ENCODE measurements around the gene EYS. TPM values are rescaled to one million over a fixed set of nuclear protein-coding genes. Genes with fewer than 3 reads are reported as not detected.

Gene EYS
- polyA plus RNA-seq, 2 of the 4 experiments (the other 2 are of a cell fraction), result 0.03 to 0.06 TPM

GRCh38 chr6:64727075-64727474, 980.0 kb downstream of the EYS start (continued):
- TF ChIP-seq ELK1 (IDR thresholded peaks at IDR 0.05; ENCODE audit: low read depth, low read length) (no peak), POLR2AphosphoS2 (conservative IDR thresholded peaks at IDR 0.05; ENCODE audit: low read length) (no peak), CEBPB (IDR thresholded peaks at IDR 0.05) (no peak), HOXB5 (CRISPR knock-in tag; IDR thresholded peaks at IDR 0.05) (no peak), HDAC2 (IDR thresholded peaks at IDR 0.05) (no peak), MYC (IDR thresholded peaks at IDR 0.05; ENCODE audit: borderline replicate concordance, low read length) (no peak), NR3C1 (IDR thresholded peaks at IDR 0.05) (no peak), BHLHE40 (IDR thresholded peaks at IDR 0.05; ENCODE audit: low read depth, low read length) (no peak), NPAS2 (CRISPR knock-in tag; IDR thresholded peaks at IDR 0.05; ENCODE audit: borderline replicate concordance) (no peak)

GRCh38 chr6:64724091-64724490, 982.9 kb downstream of the EYS start:
- DNase-seq (ENCODE audit: low read depth in 1 of 2, low spot score in 1 of 2) (no peak), FAIRE-seq (no peak), ATAC-seq (no peak)
- no peak overlapping the region for H3K4me3 ChIP-seq
- H3K27ac ChIP-seq, result no peak overlapping the region
- no peaks in the 10 kb centered on the region for H3K4me1 ChIP-seq
- H3K4me2 ChIP-seq, result no peak overlapping the region
- H3K9me3 ChIP-seq, result no peaks in the 10 kb centered on the region
- TF ChIP-seq ZFP36 (IDR thresholded peaks at IDR 0.05; ENCODE audit: borderline replicate concordance, partially characterized antibody) (no peak), CBX2 (IDR thresholded peaks at IDR 0.05; ENCODE audit: borderline replicate concordance, low read depth) (no peak), NPAS2 (CRISPR knock-in tag; IDR thresholded peaks at IDR 0.05; ENCODE audit: borderline replicate concordance) (no peak), ESRRA (IDR thresholded peaks at IDR 0.05; ENCODE audit: borderline replicate concordance, low read length) (no peak), ZSCAN20 (CRISPR knock-in tag; IDR thresholded peaks at IDR 0.05) (no peak), POLR2AphosphoS2 (conservative IDR thresholded peaks at IDR 0.05; ENCODE audit: low read length) (no peak)
- ChIA-PET CTCF (no interaction called here), POLR2A (no interaction called here)
- 41% methylated on average over 3 of the region's 3 CpGs for WGBS (ENCODE audit: missing lambda C conversion rate)

- no peak overlapping the region for H3K27ac ChIP-seq
- no peak for DNase-seq (ENCODE audit: low read depth in 1 of 2, low spot score in 1 of 2)
- H3K4me2 ChIP-seq, result no peak overlapping the region
- ATAC-seq, result no peak
- CTCF ChIA-PET, result no interaction called here
- no peak for TF ChIP-seq GATA3 (IDR thresholded peaks at IDR 0.05; ENCODE audit: borderline replicate concordance)
- FAIRE-seq, result no peak
- POLR2A ChIA-PET, result no interaction called here
- 14% methylated on average over 5 of the region's 5 CpGs for WGBS (ENCODE audit: missing lambda C conversion rate)
- H3K9me3 ChIP-seq, result no peaks in the 10 kb centered on the region
- no peaks in the 10 kb centered on the region for H3K4me1 ChIP-seq
- H3K4me3 ChIP-seq, result no peak overlapping the region
Measured at GRCh38 chr6:64723327-64724058, 983.5 kb downstream of the EYS start.

- no peak for FAIRE-seq
- no peak for TF ChIP-seq CEBPB (IDR thresholded peaks at IDR 0.05)
- no peak for TF ChIP-seq MAFK (IDR thresholded peaks at IDR 0.05; ENCODE audit: partially characterized antibody)
- DNase-seq (ENCODE audit: low read depth in 1 of 2, low spot score in 1 of 2), result no peak
- H3K9me3 ChIP-seq, result no peaks in the 10 kb centered on the region
- WGBS (ENCODE audit: missing lambda C conversion rate), result 74% methylated on average over 2 of the region's 2 CpGs
- H3K4me1 ChIP-seq, result no peaks in the 10 kb centered on the region
- ChIA-PET POLR2A (no interaction called here), CTCF (no interaction called here)
- no peak overlapping the region for H3K4me3 ChIP-seq
- ATAC-seq, result no peak
- no peak overlapping the region for H3K4me2 ChIP-seq
- no peak overlapping the region for H3K27ac ChIP-seq
Measured at GRCh38 chr6:64721865-64722264, 985.2 kb downstream of the EYS start.

- FAIRE-seq (no peak), ATAC-seq (no peak)
- TF ChIP-seq ZFP36 (IDR thresholded peaks at IDR 0.05; ENCODE audit: borderline replicate concordance, partially characterized antibody) (no peak), ZSCAN20 (CRISPR knock-in tag; IDR thresholded peaks at IDR 0.05) (no peak), HES2 (IDR thresholded peaks at IDR 0.05) (no peak), FOSB (CRISPR knock-in tag; IDR thresholded peaks at IDR 0.05) (no peak), TP53 (CRISPR knock-in tag; IDR thresholded peaks at IDR 0.05) (no peak), CHD4 (IDR thresholded peaks at IDR 0.05; ENCODE audit: borderline replicate concordance) (no peak), BCL3 (IDR thresholded peaks at IDR 0.05) (no peak), BHLHE40 (IDR thresholded peaks at IDR 0.05; ENCODE audit: low read depth, low read length) (no peak), EHMT2 (IDR thresholded peaks at IDR 0.05; ENCODE audit: low read depth) (no peak), NPAS2 (CRISPR knock-in tag; IDR thresholded peaks at IDR 0.05; ENCODE audit: borderline replicate concordance) (no peak), CHD2 (IDR thresholded peaks at IDR 0.05; ENCODE audit: low read length, partially characterized antibody) (no peak), SMC3 (IDR thresholded peaks at IDR 0.05) (no peak), TFCP2L1 (CRISPR knock-in tag; IDR thresholded peaks at IDR 0.05) (no peak), JUNB (IDR thresholded peaks at IDR 0.05) (no peak), CBX2 (IDR thresholded peaks at IDR 0.05; ENCODE audit: borderline replicate concordance, low read depth) (no peak), ZNF302 (CRISPR knock-in tag; IDR thresholded peaks at IDR 0.05) (no peak), NFE2L2 (conservative IDR thresholded peaks at IDR 0.05; ENCODE audit: low read length) (no peak), NR3C1 (IDR thresholded peaks at IDR 0.05) (no peak), CBX8 (IDR thresholded peaks at IDR 0.05) (no peak)
Measured at GRCh38 chr6:64717281-64717680, 989.7 kb downstream of the EYS start.

More at GRCh38 chr6:64717281-64717680, 989.7 kb downstream of the EYS start:
- CTCF ChIA-PET, result no interaction called here
- Histone ChIP-seq H3K9me3 (no peaks in the 10 kb centered on the region), H3K4me2 (no peak overlapping the region), H3K4me3 (no peak overlapping the region), H3K4me1 (no peaks in the 10 kb centered on the region), H3K27ac (no peak overlapping the region)
- DNase-seq (ENCODE audit: low read depth in 1 of 2, low spot score in 1 of 2), result no peak
- POLR2A ChIA-PET, result no interaction called here
- WGBS (ENCODE audit: missing lambda C conversion rate), result 36% methylated on average over 3 of the region's 3 CpGs

All from A549 (cell line).